Activated CD8-positive, alpha-beta memory T cell treated with anti-CD3 and anti-CD28 coated beads for 36 hours (primary cell): Measurements from ENCODE around the gene ZNF768. TPM values are rescaled to one million over a fixed set of nuclear protein-coding genes. Genes with fewer than 3 reads are reported as not detected.
"Not testable (repeated sequence)": the region's sequence is repeated elsewhere in the genome, so short reads cannot be mapped to it uniquely, and the experiment has no call there.

Experiments used
- CTCF ChIA-PET: fragments of 350-600 bp; sonication (Branson Sonifier 250); formaldehyde crosslinking; loops from one replicate; lab custom pipeline; 2021; ENCODE audit warnings: antibody characterized with exemption; lab: Charles Lee
- POLR2A ChIA-PET: fragments of 350-600 bp; sonication (Branson Sonifier 250); formaldehyde crosslinking; loops from one replicate; lab custom pipeline; 2021; ENCODE audit warnings: antibody characterized with exemption; lab: Charles Lee
- total RNA-seq, 2 experiments: library from RNA; stranded (reverse); gene quantifications; one replicate each; pipeline ENCODE4 v1.2.3, GENCODE V29; 2021

The ZNF768 gene
- total RNA-seq, 2 experiments from 2014 or later, result 14.6 to 15.7 TPM

DNA sequence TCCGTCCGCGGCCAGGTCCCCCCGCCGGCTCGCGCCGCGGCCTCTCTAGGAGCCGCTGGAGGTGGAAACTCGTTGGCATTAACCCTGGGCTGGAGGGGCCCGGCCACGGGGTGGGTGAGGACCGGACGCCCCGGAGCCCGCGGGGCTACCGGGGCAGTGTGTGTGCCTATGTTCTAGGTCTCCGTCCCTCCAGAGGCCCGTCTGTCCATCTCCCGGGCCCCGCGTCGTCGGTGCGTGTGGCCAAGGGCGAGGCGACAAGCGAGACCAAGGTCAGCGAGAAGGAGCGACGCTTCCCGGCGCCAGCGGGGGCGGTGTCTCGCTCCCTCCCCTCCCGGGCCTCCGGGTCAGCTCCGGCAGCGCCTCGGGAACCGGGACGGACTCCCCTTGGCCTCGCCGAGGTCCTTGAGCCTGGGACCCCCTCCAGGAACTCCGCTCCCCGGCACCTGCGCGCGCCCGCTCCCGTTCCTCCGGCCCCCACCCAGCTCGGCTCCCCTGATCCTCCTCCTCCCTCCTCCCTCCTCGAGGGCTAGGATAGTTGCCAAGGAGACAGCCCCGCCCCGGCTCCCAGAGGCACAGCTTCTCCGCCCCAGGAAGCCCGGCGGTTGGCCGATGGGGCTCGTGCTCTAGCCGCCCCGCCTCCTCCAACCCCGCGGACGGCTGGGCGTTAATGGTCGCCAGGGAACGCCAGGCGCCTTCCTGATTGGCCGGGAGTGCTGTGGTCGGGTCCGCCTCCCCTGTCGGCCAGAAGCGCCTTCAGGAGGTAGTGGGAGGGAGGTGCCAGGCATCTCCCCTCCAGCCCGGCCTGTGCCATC lies 663 bp upstream of the ZNF768 start:
- ChIA-PET POLR2A (interaction anchor here (0.6 to 1.3 kb wide), 5 partner anchors 9 to 82 kb away, joined by 3 to 5 read pairs (median 4); partner anchors contain the start of gene SEPHS2), CTCF (interaction anchor here (0.9 to 1.0 kb wide), 3 partner anchors 17 to 77 kb away, joined by 3 to 4 read pairs (median 3); no protein-coding TSS in a partner anchor)

- POLR2A ChIA-PET, result interaction anchor here (1.6 kb wide), 1 partner anchor 8 kb away, joined by 5 read pairs; the partner anchor contains the start of gene ZNF747
- CTCF ChIA-PET, result interaction anchor here (2.1 kb wide), 1 partner anchor 10 kb away, joined by 7 read pairs; no protein-coding TSS in a partner anchor
Measured at GRCh38 chr16:30525844-30526136, 576 bp downstream of the ZNF768 start.

DNA sequence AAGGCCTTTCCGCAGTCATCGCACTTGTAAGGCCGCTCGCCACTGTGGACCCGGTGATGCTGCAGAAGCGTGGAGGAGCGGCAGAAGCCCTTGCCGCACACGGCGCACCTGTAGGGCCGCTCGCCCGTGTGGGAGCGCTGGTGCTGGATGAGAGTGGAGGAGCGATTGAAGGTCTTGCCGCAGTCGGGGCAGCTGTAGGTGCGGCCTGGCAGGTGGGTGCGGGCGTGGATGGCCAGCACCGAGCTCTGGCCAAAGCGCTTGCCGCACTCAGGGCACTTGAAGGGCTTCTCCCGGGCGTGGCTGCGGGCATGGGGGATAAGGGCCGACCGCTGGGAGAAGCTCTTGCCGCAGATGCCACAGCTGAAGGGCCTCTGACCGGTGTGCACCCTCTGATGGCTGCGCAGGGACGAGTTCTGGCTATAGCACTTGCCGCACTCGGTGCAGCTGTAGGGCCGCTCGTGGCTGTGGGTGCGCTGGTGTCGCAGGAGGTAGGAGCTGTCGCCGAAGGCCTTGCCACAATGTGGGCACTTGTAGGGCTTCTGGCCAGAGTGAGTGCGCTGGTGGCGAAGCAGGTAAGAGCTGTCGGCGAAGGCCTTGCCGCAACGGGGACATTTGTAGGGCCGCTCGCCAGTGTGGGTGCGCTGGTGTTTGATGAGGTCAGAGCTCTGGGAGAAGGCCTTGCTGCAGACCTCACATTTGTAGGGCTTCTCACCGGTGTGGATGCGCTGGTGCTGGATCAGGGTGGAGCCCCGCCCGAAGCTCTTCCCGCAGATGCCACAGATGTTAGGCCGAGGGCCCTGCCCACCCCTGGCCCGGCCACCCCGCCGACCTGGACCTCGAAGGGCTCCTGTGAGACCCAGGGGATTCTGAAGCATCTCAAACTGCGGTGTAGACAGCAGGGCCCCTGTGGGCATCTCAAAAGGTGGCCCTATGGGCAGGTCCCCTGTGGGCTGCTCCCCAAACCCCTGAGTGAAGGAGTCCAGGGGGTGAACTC lies 1.5 kb downstream of the ZNF768 start:
- CTCF ChIA-PET, result interaction anchor here (1.7 to 2.1 kb wide), 2 partner anchors 11 to 76 kb away, joined by 3 to 7 read pairs; no protein-coding TSS in a partner anchor
- POLR2A ChIA-PET, result interaction anchor here (0.6 to 1.6 kb wide), 2 partner anchors 9 to 50 kb away, joined by 5 read pairs; partner anchors contain the start of gene ZNF747

DNA sequence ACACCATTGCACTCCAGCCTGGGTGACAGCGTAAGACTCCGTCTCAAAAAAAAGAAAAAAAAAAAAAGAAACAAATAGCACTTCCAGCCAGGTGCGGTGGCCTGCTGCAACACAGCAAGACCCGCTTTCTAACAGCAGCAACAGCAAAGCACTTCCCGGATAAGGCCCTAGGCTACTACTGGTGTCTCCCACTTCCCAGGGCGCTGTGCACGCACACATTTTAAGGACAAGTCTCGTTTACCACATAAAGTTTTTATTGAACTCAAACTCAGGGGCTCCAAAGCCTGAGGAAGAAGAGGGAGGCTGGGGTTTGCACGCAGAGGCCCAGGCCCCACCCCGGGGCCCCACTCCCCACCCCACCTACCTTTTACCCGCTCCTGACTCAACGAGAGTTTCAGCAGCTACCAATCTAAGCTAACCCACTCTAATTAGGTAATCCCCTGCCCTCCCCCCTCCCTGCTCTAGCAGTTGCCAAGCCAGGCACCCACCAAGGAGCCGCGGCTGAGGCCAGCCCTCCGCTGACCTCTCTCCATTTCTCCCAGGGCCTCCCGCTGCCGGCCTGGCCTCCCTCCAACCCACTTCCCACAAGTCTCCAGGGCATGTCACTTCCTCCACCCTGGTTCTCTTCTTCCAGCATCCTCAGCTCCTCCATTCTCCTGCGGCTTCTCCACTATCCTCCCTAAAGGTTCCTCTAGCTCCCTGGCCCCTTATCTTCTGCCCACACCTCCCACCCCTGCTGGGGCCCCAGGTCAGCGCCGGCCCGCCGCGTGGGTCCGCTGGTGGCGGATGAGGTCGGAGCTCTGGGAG lies 2.4 kb downstream of the ZNF768 start:
- POLR2A ChIA-PET, result interaction anchor here (0.6 to 1.6 kb wide), 2 partner anchors 10 to 51 kb away, joined by 5 read pairs; partner anchors contain the start of gene ZNF747

GRCh38 chr16:30522702-30523463 lies 3.5 kb downstream of the ZNF768 start:
- POLR2A ChIA-PET, result not testable (repeated sequence)
- CTCF ChIA-PET, result interaction anchor here (1.0 kb wide), 1 partner anchor 93 kb away, joined by 3 read pairs; no protein-coding TSS in a partner anchor

More for the DNA sequence above, 2.4 kb downstream of the ZNF768 start:
- CTCF ChIA-PET, result interaction anchor here (1.7 to 2.1 kb wide), 2 partner anchors 12 to 75 kb away, joined by 3 to 7 read pairs; no protein-coding TSS in a partner anchor

GRCh38 chr16:30521873-30522641 lies 4.3 kb downstream of the ZNF768 start:
- POLR2A ChIA-PET, result interaction anchor here (0.6 kb wide), 1 partner anchor 64 kb away, joined by 3 read pairs; no protein-coding TSS in a partner anchor
- CTCF ChIA-PET, result interaction anchor here (0.7 to 1.0 kb wide), 2 partner anchors 11 to 93 kb away, joined by 3 read pairs; no protein-coding TSS in a partner anchor

DNA sequence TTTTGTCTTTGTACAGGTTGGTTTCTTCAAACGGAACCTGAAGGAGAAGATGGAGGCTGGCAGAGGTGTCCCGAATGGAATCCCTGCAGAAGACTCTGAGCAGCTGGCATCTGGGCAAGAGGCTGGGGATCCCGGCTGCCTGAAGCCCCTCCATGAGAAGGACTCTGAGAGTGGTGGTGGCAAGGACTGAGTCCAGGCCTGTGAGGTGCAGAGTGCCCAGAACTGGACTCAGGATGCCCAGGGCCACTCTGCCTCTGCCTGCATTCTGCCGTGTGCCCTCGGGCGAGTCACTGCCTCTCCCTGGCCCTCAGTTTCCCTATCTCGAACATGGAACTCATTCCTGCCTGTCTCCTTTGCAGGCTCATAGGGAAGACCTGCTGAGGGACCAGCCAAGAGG lies 4.9 kb downstream of the ZNF768 start:
- POLR2A ChIA-PET, result no interaction called here
- CTCF ChIA-PET, result interaction anchor here (0.7 kb wide), 1 partner anchor 11 kb away, joined by 3 read pairs; no protein-coding TSS in a partner anchor

- ChIA-PET CTCF (interaction anchor here (0.9 kb wide), 1 partner anchor 21 kb away, joined by 3 read pairs; no protein-coding TSS in a partner anchor), POLR2A (interaction anchor here (0.7 to 0.8 kb wide), 2 partner anchors 11 to 251 kb away, joined by 3 to 5 read pairs; no protein-coding TSS in a partner anchor)
Measured at GRCh38 chr16:30519120-30520049, 7.0 kb downstream of the ZNF768 start.

DNA sequence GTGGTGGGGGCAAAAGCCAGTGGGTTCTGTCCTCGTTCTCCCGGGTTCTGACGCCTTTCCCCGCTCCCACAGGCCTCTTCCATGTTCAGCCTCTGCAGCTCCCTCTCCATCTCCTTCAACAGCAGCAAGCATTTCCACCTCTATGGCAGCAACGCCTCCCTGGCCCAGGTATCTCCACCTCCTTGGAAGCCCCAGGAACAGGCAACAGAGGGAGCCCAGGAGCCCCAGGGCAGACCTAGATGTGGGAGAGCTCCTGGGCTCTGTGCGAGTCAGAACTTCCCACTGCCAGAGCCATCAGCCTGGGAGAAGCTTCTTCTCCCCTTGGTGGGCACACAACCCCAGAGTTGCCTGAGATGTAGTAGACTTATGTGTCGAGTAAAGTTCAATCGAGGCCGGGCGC lies 7.8 kb downstream of the ZNF768 start:
- CTCF ChIA-PET, result interaction anchor here (0.9 kb wide), 1 partner anchor 20 kb away, joined by 3 read pairs; no protein-coding TSS in a partner anchor
- POLR2A ChIA-PET, result interaction anchor here (0.7 to 0.8 kb wide), 2 partner anchors 10 to 252 kb away, joined by 3 to 5 read pairs; no protein-coding TSS in a partner anchor

DNA sequence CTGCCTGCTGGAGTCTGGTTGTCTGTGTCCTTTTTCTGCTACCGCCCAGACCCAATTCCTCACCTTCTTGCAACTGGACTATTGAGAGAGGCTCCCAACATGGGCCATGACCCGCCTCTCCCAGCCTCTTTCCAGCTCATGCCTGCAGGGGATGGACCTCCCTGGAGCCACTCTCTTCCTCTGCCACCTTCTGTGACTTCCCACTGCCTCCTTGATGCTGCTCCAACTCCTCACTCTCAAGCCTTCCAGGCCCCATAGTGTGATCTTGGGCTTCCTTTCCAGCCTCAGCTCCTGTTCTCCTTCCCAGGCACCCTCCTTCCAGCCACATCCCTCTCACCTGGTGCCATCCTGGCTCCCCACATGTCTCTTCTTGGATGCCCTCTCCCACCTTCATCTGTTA lies 11.1 kb downstream of the ZNF768 start:
- POLR2A ChIA-PET, result interaction anchor here (0.6 kb wide), 2 partner anchors 16 to 18 kb away, joined by 3 to 5 read pairs; no protein-coding TSS in a partner anchor
- CTCF ChIA-PET, result no interaction called here

GRCh38 chr16:30511509-30511908 lies 14.9 kb downstream of the ZNF768 start:
- POLR2A ChIA-PET, result no interaction called here
- CTCF ChIA-PET, result interaction anchor here (0.9 to 1.1 kb wide), 2 partner anchors 10 to 28 kb away, joined by 3 read pairs; no protein-coding TSS in a partner anchor

DNA sequence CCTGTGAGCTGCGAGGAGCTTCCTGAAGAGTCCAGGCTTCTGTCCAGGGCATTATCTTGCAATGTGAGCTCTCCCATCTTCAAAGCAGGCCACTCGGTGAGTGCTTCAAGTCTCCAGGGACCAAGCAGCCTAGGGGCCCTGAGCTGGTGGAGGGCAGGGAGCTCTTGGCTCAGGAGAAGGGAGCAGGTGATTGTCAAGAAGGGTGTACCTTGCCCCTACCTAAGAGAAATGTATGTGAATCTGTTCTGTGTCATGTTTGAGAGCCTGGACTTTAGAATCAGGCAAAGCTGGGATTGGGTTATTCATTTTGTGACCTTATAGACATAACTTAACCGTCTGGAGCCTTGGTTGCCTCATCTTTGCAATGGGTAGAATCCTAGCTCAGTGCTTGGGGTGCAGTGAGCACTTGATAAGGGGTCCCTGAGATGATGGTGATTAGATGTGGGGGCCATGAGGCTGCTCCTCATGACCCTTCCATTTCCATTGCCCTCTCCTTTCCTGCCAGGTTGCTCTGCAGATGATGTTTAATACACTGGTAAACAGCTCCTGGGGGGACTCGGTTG lies 15.9 kb downstream of the ZNF768 start:
- ChIA-PET CTCF (interaction anchor here (0.9 to 1.2 kb wide), 4 partner anchors 12 to 80 kb away, joined by 3 to 4 read pairs (median 4); no protein-coding TSS in a partner anchor), POLR2A (no interaction called here)

GRCh38 chr16:30509081-30509765 lies 17.1 kb downstream of the ZNF768 start:
- CTCF ChIA-PET, result interaction anchor here (1.2 kb wide), 1 partner anchor 18 kb away, joined by 4 read pairs; no protein-coding TSS in a partner anchor
- POLR2A ChIA-PET, result no interaction called here
